BLaER1 treated with 17β-estradiol and CSF1 and Interleukin-3, amounts not matched to agents 10 nM and 100 nM (cell line): ENCODE data around the gene TXNDC12.
A peak's percentile ranks its signal among the peaks of the same experiment; 100 is the strongest.
"Not testable (repeated sequence)": the region's sequence is repeated elsewhere in the genome, so short reads cannot be mapped to it uniquely, and the experiment has no call there.

Experiments
- H3K27ac ChIP-seq, 11 experiments: shearing (Covaris generic); formaldehyde crosslinking; 2 replicates each; pipeline ENCODE4 v1.8.1; 2022
- H3K27me3 ChIP-seq, 11 experiments: shearing (Covaris generic); formaldehyde crosslinking; 2 replicates each; pipeline ENCODE4 v1.8.1; 2022
- H3K36me3 ChIP-seq, 11 experiments: shearing (Covaris generic); formaldehyde crosslinking; 2 replicates each; pipeline ENCODE4 v1.8.1; 2022
- H3K4me1 ChIP-seq, 10 experiments: shearing (Covaris generic); formaldehyde crosslinking; 2 replicates each; pipeline ENCODE4 v1.8.1; 2022
- H3K4me2 ChIP-seq, 11 experiments: shearing (Covaris generic); formaldehyde crosslinking; 2 replicates each; pipeline ENCODE4 v1.8.1; 2022
- H3K4me3 ChIP-seq, 10 experiments: shearing (Covaris generic); formaldehyde crosslinking; 2 replicates each; pipeline ENCODE4 v1.8.1; 2022
- H3K9ac ChIP-seq, 11 experiments: shearing (Covaris generic); formaldehyde crosslinking; 2 replicates each; pipeline ENCODE4 v1.8.1; 2022
- H3K9me3 ChIP-seq, 11 experiments: shearing (Covaris generic); formaldehyde crosslinking; replicated peaks in 1 of 11; 2 replicates each; pipeline ENCODE4 v1.8.1; 2022
- H4K20me1 ChIP-seq, 11 experiments: shearing (Covaris generic); formaldehyde crosslinking; 2 replicates each; pipeline ENCODE4 v1.8.1; 2022
- Cebpa-rat ChIP-seq, 11 experiments: shearing (Covaris generic); IDR thresholded peaks; 2 replicates each; pipeline ENCODE4 v1.8.1; 2022

Gene TXNDC12

DNA sequence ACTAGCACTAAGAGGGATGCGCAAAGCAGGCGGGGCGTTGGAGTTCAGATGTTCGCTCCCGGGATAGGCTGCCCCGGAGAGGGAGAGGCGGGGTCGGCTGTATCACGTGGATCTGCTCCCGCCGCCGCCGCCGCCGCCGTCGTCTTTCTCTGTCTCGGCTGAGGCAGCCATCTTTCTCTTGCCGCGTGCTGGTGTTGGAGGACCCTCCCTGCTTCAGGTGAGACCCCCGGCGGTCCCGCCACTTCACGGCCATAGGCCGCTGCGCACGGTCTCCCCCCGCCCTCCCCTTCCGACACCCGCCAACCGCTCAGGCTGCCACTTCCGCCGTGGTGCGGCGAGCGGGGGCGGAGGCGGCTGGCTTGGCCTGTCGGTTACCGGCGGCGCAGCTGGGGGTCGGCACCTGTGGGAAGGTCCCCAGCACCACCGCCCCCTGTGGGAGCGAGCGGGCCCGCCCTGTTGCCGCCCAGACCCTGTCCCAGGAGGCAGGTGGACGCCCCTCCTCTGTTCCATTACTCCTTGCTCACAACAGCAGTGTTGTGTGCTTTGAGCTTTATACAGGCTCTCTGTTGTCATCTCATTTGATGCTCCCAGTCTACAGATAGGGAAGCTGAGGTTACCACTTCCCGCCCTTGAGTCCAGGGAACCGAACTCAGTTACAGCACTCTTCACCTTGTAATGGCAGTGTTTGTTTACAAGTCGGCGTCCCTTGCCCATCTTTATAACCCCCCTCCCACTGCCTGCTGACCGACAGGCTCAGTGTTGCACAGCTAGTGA lies 1.4 kb upstream of the TXNDC12 start, which contains the start of gene BTF3L4:
Gene BTF3L4 (plus strand): TSS at position 133 of the 774 bp plus-strand sequence. CDS start 3,553 bp downstream, outside the sequence.
- H3K9ac ChIP-seq: peak within 1 kb of the TSS; percentile 93 to 98 (median 95)
- H4K20me1 ChIP-seq: peaks cover 24 to 75% (median 57%) of the 10 kb centered on the region in 11 experiments; a peak in 19 of 22 replicates
- H3K9me3 ChIP-seq: no peaks in the 10 kb centered on the region
- peak within 1 kb of the TSS; percentile 73 to 99 (median 93) for H3K4me2 ChIP-seq
- peak in 4 of 11 experiments; percentile 11 to 88 (median 72); a peak in 4 of 22 replicates for TF ChIP-seq Cebpa-rat (IDR thresholded peaks at IDR 0.05)
- peaks cover 44 to 56% (median 51%) of the 10 kb centered on the region in 10 experiments for H3K4me1 ChIP-seq
- peak within 1 kb of the TSS; percentile 87 to 98 (median 97) for H3K27ac ChIP-seq
- peaks cover 34 to 48% (median 42%) of the 10 kb centered on the region in 11 experiments for H3K36me3 ChIP-seq
- peak within 1 kb of the TSS; percentile 81 to 96 (median 92) for H3K4me3 ChIP-seq
- H3K27me3 ChIP-seq: no peaks in the 10 kb centered on the region

DNA sequence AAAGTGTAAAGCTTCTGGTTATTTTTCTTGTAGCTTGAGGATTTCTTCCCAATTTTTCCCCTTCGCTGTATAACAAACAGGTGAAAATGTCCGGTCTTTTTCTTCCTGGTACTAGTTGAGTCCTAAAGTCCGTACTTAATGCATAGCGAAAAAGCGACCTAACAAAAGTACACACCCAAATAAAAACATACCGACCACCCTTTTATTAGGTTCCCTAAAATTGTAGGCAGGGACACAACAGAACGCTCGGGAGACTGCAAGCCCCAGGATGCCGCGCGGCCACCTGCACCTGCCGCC lies 823 bp upstream of the TXNDC12 start:
- Histone ChIP-seq H3K9me3 (no peaks in the 10 kb centered on the region), H3K4me2 (peak overlapping the region; percentile 73 to 99 (median 93)), H3K36me3 (peaks cover 33 to 48% (median 42%) of the 10 kb centered on the region in 11 experiments), H3K9ac (peak overlapping the region; percentile 93 to 98 (median 95)), H3K27ac (peak overlapping the region; percentile 87 to 98 (median 97)), H3K27me3 (no peaks in the 10 kb centered on the region), H3K4me3 (peak overlapping the region; percentile 81 to 96 (median 92)), H3K4me1 (peaks cover 44 to 56% (median 51%) of the 10 kb centered on the region in 10 experiments), H4K20me1 (peaks cover 21 to 79% (median 55%) of the 10 kb centered on the region in 11 experiments; a peak in 19 of 22 replicates)
- peak in 1 of 11 experiments; percentile 4; a peak in 3 of 22 replicates for TF ChIP-seq Cebpa-rat (IDR thresholded peaks at IDR 0.05)

DNA sequence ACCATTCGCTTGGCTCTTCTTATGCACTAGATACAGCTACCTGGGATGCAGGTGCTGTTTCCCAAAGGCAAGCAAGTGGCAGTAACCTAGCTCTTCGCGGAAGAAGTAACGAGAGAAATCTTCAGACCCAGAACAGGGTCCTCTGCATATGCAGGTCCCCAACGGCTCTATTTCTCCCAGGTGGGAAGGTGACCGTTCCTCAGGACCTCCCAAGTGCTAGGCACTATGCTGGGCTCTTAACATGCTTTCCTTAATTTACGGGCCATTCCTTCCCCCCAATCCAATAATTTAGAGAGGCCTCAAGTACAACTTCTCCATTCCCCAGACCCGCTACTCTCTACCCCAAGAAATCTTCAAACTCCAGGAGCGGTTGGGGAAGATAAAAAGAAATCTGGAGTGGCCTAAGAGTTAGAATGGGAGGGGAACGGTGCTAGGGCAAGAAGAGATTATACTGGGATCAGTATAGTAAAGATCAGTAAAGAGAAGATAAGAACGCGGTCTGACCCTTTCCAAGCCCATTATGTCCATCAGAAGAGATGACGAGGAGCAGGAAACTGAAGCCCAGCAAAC lies 410 bp downstream of the TXNDC12 start:
- H3K4me1 ChIP-seq: peaks cover 44 to 54% (median 50%) of the 10 kb centered on the region in 10 experiments
- TF ChIP-seq Cebpa-rat (IDR thresholded peaks at IDR 0.05): no peak

DNA sequence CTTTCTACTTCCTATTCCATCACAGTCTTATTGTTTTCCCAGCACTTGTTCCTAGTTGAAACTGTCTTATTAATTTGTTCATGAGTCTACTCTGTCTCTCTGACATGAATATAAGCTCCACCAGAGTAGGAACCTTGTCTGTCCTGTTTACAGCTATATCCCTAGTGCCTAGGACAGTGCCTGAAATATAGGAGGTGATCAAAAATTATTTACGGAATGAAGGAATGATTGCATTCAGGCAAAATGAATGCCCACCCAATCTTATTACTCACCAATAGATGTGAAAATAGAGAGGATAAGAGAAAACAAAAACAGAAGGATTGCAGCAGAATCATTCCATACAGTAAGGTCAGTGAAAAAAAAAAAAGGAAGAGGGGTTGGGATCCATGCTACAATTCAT lies 1.1 kb downstream of the TXNDC12 start:
- no peaks in the 10 kb centered on the region for H3K27me3 ChIP-seq
- peaks cover 16 to 78% (median 42%) of the 10 kb centered on the region in 11 experiments; a peak in 19 of 22 replicates for H4K20me1 ChIP-seq
- peaks cover 0 to 5% (median 0%) of the 10 kb centered on the region in 11 experiments; a peak in 4 of 22 replicates for H3K9me3 ChIP-seq
- TF ChIP-seq Cebpa-rat (IDR thresholded peaks at IDR 0.05): no peak
- no peak overlapping the region; a peak in 1 of 22 replicates for H3K27ac ChIP-seq
- peaks cover 27 to 47% (median 37%) of the 10 kb centered on the region in 11 experiments; a peak in 21 of 22 replicates for H3K36me3 ChIP-seq
- H3K9ac ChIP-seq: peak overlapping the region; percentile 86 to 98 (median 95)
- peaks cover 39 to 46% (median 44%) of the 10 kb centered on the region in 10 experiments for H3K4me1 ChIP-seq
- H3K4me3 ChIP-seq: peak overlapping the region; percentile 81 to 96 (median 92)
- H3K4me2 ChIP-seq: peak overlapping the region; percentile 73 to 99 (median 95)

More for the DNA sequence above, 410 bp downstream of the TXNDC12 start:
- H4K20me1 ChIP-seq: peaks cover 21 to 79% (median 49%) of the 10 kb centered on the region in 11 experiments; a peak in 19 of 22 replicates
- H3K27ac ChIP-seq: peak overlapping the region; percentile 71 to 98 (median 97); a peak in 21 of 22 replicates
- no peaks in the 10 kb centered on the region for H3K27me3 ChIP-seq
- peak overlapping the region; percentile 81 to 96 (median 92) for H3K4me3 ChIP-seq
- H3K9ac ChIP-seq: peak overlapping the region; percentile 86 to 98 (median 95)
- peaks cover 22 to 47% (median 39%) of the 10 kb centered on the region in 11 experiments; a peak in 21 of 22 replicates for H3K36me3 ChIP-seq
- no peaks in the 10 kb centered on the region for H3K9me3 ChIP-seq
- peak overlapping the region; percentile 73 to 99 (median 95) for H3K4me2 ChIP-seq

DNA sequence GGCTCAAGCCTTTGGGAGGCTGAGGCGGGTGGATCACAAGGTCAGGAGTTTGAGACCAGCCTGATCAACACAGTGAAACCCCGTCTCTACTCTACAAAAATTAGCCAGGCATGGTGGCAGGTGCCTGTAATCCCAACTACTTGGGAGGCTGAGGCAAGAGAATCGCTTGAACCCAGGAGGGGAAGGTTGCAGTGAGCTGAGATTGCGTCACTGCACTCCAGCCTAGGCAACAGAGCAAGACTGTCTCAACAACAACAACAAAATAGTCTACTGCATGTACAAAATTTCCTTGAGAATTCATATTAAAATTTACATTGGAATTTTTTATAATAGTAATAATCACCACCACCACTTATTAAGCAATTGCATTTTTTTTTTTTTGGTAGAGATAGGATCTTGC lies 5.7 kb downstream of the TXNDC12 start:
- Histone ChIP-seq H3K36me3 (peaks cover 59 to 88% (median 78%) of the 10 kb centered on the region in 11 experiments), H3K9me3 (peaks cover 0 to 18% (median 11%) of the 10 kb centered on the region in 11 experiments; a peak in 17 of 22 replicates), H4K20me1 (peaks cover 12 to 92% (median 38%) of the 10 kb centered on the region in 11 experiments; a peak in 15 of 22 replicates), H3K4me1 (peaks cover 16 to 25% (median 23%) of the 10 kb centered on the region in 10 experiments)
- H3K4me2 ChIP-seq, H3K27ac ChIP-seq, H3K4me3 ChIP-seq, H3K9ac ChIP-seq, H3K27me3 ChIP-seq: not testable (repeated sequence)
- peak in 1 of 11 experiments; percentile 51; a peak in 1 of 22 replicates for TF ChIP-seq Cebpa-rat (IDR thresholded peaks at IDR 0.05)

DNA sequence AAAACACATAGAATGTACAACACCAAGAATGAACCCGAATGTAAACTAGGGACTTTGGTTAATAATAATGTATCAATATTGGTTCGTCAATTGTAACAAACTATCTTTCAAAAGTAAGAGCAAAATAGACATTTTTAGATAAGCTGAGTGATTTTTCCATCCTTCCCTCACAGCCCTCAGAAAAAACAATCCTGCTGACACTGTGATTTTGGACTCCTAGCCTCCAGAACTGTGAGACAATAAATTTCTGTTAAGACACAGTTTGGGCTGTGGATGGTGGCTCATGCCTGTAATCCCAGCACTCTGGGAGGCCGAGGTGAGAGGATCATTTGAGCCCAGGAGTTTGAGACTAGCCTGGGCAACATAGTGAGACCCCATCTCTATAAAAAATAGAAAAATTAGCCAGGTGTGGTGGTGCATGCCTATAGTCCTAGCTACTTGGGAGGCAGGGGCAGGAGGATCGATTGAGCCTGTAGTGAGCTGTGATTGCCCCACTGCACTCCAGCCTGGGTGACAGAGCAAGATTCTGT lies 9.3 kb downstream of the TXNDC12 start:
- not testable (repeated sequence) for H3K4me2 ChIP-seq

DNA sequence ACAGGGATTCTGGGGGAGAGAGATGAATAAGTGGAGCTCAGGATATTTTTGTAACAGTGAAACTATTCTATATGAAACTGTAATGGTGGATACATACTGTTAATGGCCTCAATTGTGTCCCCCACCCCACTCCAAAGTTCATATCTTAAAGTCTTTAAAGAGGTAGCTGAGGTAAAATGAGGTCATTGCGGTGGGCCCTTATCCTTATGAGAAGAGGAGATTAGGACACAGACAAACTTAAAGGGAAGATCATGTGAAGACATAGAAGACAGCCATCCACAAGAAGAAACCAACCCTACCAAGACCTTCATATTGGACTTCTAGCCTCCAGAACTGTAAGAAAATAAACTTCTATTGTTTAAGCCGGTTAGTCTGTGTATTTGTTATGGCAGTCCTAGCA lies 9.8 kb downstream of the TXNDC12 start:
- peaks cover 55 to 91% (median 78%) of the 10 kb centered on the region in 11 experiments for H3K36me3 ChIP-seq
- no peak for TF ChIP-seq Cebpa-rat (IDR thresholded peaks at IDR 0.05)
- no peaks in the 10 kb centered on the region for H3K27me3 ChIP-seq
- H3K4me1 ChIP-seq: no peaks in the 10 kb centered on the region
- no peak overlapping the region for H3K27ac ChIP-seq
- peaks cover 10 to 81% (median 36%) of the 10 kb centered on the region in 11 experiments; a peak in 18 of 22 replicates for H4K20me1 ChIP-seq
- peaks cover 0 to 18% (median 11%) of the 10 kb centered on the region in 11 experiments; a peak in 17 of 22 replicates for H3K9me3 ChIP-seq
- no peak overlapping the region for H3K9ac ChIP-seq
- H3K4me3 ChIP-seq: no peak overlapping the region
- H3K4me2 ChIP-seq: no peak overlapping the region

More for the DNA sequence above, 9.3 kb downstream of the TXNDC12 start:
- H3K4me1 ChIP-seq, H3K27ac ChIP-seq, H3K9ac ChIP-seq, H3K27me3 ChIP-seq, H3K4me3 ChIP-seq: not testable (repeated sequence)
- Histone ChIP-seq H3K36me3 (peaks cover 51 to 91% (median 78%) of the 10 kb centered on the region in 11 experiments), H4K20me1 (peaks cover 10 to 86% (median 39%) of the 10 kb centered on the region in 11 experiments; a peak in 18 of 22 replicates), H3K9me3 (peaks cover 0 to 18% (median 11%) of the 10 kb centered on the region in 11 experiments; a peak in 17 of 22 replicates)

DNA sequence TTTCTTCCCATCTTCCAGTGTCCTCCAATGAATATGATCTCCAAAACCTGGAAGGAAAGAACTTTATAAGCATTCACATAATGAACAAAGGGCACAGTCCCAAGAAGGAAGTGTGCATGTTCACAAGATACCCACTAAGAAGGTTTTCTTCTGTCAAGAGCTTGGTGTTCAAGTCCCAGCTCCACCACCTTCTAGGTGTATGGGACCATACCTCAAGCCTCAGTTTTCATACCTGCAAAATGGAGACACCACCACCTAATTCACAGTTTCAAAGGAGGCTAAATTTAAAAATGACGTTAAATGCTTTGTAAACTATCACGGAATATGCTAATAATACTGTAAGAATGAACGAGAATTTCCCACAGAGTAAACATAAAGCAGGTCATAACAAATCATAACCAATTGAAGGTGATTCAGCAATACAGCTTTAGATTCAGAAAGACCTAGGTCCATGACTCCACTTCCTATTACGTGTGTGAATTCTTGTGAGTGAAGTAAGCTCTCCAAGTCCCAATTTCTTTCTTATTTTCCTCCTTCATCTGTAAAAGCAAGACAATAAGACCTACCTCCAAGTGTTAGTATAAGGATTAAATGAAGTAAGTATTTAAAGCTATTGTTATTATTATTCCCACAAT lies 13.3 kb downstream of the TXNDC12 start:
- no peak overlapping the region for H3K27ac ChIP-seq
- no peak overlapping the region for H3K4me2 ChIP-seq
- no peaks in the 10 kb centered on the region for H3K9me3 ChIP-seq
- no peaks in the 10 kb centered on the region for H3K27me3 ChIP-seq
- peaks cover 10 to 62% (median 33%) of the 10 kb centered on the region in 11 experiments; a peak in 18 of 22 replicates for H4K20me1 ChIP-seq
- TF ChIP-seq Cebpa-rat (IDR thresholded peaks at IDR 0.05): no peak
- H3K4me3 ChIP-seq: no peak overlapping the region
- no peak overlapping the region for H3K9ac ChIP-seq
- H3K4me1 ChIP-seq: no peaks in the 10 kb centered on the region
- peaks cover 62 to 94% (median 80%) of the 10 kb centered on the region in 11 experiments for H3K36me3 ChIP-seq
